Endodermal cell (in vitro differentiated cells): ENCODE data around the gene CHPF. TPM values are rescaled to one million over a fixed set of nuclear protein-coding genes. Genes with fewer than 3 reads are reported as not detected.
A peak's percentile ranks its signal among the peaks of the same experiment; 100 is the strongest.

Experiments
- DNase-seq: peaks from one replicate; pipeline ENCODE4 v3.0.0-alpha.2; 2017
- H3K27ac ChIP-seq: 2 replicates; pipeline ENCODE4 v1.5.1; 2013; ENCODE audit warnings: mild to moderate bottlenecking, low read depth, low read length, moderate library complexity
- H3K27me3 ChIP-seq: 2 replicates; pipeline ENCODE4 v1.6.1; 2013; ENCODE audit warnings: mild to moderate bottlenecking, low read length, moderate library complexity; ENCODE audit not compliant: insufficient read depth, control insufficient read depth, poor library complexity, severe bottlenecking
- H3K36me3 ChIP-seq: 2 replicates; pipeline ENCODE4 v1.7.0; 2013; ENCODE audit warnings: mild to moderate bottlenecking, low read length, moderate library complexity; ENCODE audit not compliant: control insufficient read depth, insufficient read depth
- H3K4me1 ChIP-seq: one replicate; pipeline ENCODE4 v1.7.0; 2013; ENCODE audit warnings: low read length; ENCODE audit not compliant: control insufficient read depth, insufficient read depth
- H3K4me3 ChIP-seq: 2 replicates; pipeline ENCODE4 v1.5.1; 2013; ENCODE audit warnings: mild to moderate bottlenecking, low read length, moderate library complexity
- H3K9ac ChIP-seq: 2 replicates; pipeline ENCODE4 v1.6.1; 2013; ENCODE audit warnings: mild to moderate bottlenecking, low read length, moderate library complexity; ENCODE audit not compliant: poor library complexity, severe bottlenecking; ENCODE audit errors: extremely low read depth
- H3K9me3 ChIP-seq: 2 replicates; pipeline ENCODE4 v1.6.1; 2013; ENCODE audit warnings: mild to moderate bottlenecking, low read length, moderate library complexity; ENCODE audit not compliant: control insufficient read depth
- H3K27ac Mint-ChIP-seq: 2 replicates; pipeline ENCODE4 v1.8.0; 2020; ENCODE audit warnings: mixed read lengths
- H3K27me3 Mint-ChIP-seq: 2 replicates; pipeline ENCODE4 v1.8.0; 2021; ENCODE audit warnings: mild to moderate bottlenecking, mixed read lengths; ENCODE audit not compliant: insufficient read depth
- H3K36me3 Mint-ChIP-seq: 2 replicates; pipeline ENCODE4 v1.8.0; 2020; ENCODE audit warnings: low read depth, mixed read lengths
- H3K4me1 Mint-ChIP-seq: 2 replicates; pipeline ENCODE4 v1.8.0; 2020; ENCODE audit warnings: mixed read lengths
- H3K4me3 Mint-ChIP-seq: 2 replicates; pipeline ENCODE4 v1.8.0; 2020; ENCODE audit warnings: mild to moderate bottlenecking, moderate library complexity, mixed read lengths
- H3K9me3 Mint-ChIP-seq: 2 replicates; pipeline ENCODE4 v1.8.0; 2020; ENCODE audit warnings: mild to moderate bottlenecking, mixed read lengths
- WGBS, 2 experiments: methylation state at CpG; one replicate each; pipeline versions ENCODE4 v1.1.5 to v1.1.7; 2013; ENCODE audit warnings: missing lambda C conversion rate in 2 of 2, mixed read lengths in 1 of 2; ENCODE audit not compliant: insufficient coverage in 1 of 2, insufficient read length in 1 of 2; 5-methylcytosine and 5-hydroxymethylcytosine counted together
- total RNA-seq, 2 donors: library from RNA; stranded (reverse); fragmentation: NEBNext Ultra II Directional in 1 of 2; extraction: Animal tissue kit (Norgen Biotek cat#: 25700) in 1 of 2; gene quantifications; 2 replicates in 1 of 2; 3 replicates in 1 of 2; pipeline ENCODE4 v1.2.1, GENCODE V29; 2021
- TF ChIP-seq, protein P1 (sequence below): fragments of 200-600 bp; sonication (generic); conservative IDR thresholded peaks from 2 replicates; pipeline ENCODE4 v1.5.0; 2021; ENCODE audit warnings: antibody characterized with exemption, mild to moderate bottlenecking

The CHPF gene
- total RNA-seq, 2 donors from 2014 or later = 51.2 to 54.0 TPM

DNA sequence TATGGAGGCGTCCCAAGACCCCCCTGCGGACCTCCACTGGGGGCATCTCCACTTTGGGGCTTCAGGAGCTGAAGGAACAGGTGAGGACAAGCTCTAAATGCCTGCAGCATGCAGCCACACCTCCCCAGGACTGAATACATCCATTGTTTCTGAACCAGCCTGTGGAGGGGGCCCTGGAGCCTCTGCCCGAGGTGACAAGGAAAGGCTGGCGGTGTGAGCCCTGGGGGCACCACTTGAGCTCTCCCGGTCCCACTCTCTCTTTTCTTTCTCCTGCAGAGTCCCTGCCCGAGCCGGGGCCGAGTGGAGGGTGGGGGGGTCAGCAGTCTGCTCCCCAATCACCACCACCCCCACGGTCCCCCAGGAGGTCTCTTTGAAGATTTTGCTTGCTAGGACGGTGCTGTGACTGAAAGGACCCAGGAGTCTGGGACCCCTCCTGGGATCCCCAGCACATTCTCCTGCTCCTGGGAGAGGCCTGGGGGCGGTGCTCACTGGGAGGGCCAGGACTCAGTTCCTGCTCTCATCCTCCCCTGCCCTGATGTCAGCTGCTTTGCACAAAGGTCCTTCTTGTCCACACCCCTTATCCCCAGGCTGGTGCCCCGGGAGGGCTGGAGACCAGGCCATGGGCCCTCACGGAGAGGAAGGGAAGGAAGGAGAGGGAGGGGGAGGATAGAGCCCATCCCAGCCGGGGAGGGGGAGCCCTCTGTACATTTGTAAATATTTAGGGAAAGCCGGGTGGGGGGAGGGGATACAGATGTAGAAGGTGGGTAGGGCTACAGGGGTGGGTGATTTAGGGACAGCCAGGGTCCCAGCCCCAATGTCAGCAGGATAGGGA is 5.7 kb downstream of the CHPF start:
- Histone ChIP-seq H3K27ac (no peak overlapping the region), H3K9me3 (no peaks in the 10 kb centered on the region), H3K4me1 (peaks cover 8% of the 10 kb centered on the region), H3K27me3 (no peaks in the 10 kb centered on the region), H3K9ac (no peak overlapping the region), H3K4me3 (no peak overlapping the region), H3K36me3 (peaks cover 19% of the 10 kb centered on the region)
- Mint-ChIP-seq H3K36me3 (peaks cover 20% of the 10 kb centered on the region), H3K4me3 (no peak overlapping the region), H3K4me1 (peaks cover 19% of the 10 kb centered on the region), H3K9me3 (no peaks in the 10 kb centered on the region), H3K27ac (no peak overlapping the region), H3K27me3 (peaks cover 8% of the 10 kb centered on the region)
- DNase-seq = peak; percentile 79
- WGBS, 2 experiments = 70 to 76% methylated on average over 6 to 14 of the region's 15 CpGs
- TF ChIP-seq, protein P1, sequence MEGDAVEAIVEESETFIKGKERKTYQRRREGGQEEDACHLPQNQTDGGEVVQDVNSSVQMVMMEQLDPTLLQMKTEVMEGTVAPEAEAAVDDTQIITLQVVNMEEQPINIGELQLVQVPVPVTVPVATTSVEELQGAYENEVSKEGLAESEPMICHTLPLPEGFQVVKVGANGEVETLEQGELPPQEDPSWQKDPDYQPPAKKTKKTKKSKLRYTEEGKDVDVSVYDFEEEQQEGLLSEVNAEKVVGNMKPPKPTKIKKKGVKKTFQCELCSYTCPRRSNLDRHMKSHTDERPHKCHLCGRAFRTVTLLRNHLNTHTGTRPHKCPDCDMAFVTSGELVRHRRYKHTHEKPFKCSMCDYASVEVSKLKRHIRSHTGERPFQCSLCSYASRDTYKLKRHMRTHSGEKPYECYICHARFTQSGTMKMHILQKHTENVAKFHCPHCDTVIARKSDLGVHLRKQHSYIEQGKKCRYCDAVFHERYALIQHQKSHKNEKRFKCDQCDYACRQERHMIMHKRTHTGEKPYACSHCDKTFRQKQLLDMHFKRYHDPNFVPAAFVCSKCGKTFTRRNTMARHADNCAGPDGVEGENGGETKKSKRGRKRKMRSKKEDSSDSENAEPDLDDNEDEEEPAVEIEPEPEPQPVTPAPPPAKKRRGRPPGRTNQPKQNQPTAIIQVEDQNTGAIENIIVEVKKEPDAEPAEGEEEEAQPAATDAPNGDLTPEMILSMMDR = peak; percentile 40

DNA sequence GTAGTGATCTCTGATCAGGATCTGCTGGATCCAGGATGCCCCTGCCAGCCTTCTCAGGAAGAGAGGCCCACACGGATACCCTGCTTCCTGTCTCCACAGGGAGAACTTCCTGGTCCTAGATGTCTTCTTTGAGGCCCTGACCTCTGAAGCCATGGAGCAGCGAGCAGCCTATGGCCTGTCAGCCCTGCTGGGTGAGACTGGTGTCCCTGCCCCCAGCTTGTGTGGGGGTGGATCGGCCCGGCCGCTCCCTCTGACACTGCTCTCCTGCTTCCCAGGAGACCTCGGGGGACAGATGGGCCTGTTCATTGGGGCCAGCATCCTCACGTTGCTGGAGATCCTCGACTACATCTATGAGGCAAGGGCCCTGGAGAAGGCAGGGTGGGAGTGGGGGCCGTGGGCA is 6.6 kb downstream of the CHPF start:
- H3K4me3 Mint-ChIP-seq = no peak overlapping the region
- peaks cover 20% of the 10 kb centered on the region for H3K36me3 Mint-ChIP-seq
- peaks cover 12% of the 10 kb centered on the region for H3K4me1 Mint-ChIP-seq

DNA sequence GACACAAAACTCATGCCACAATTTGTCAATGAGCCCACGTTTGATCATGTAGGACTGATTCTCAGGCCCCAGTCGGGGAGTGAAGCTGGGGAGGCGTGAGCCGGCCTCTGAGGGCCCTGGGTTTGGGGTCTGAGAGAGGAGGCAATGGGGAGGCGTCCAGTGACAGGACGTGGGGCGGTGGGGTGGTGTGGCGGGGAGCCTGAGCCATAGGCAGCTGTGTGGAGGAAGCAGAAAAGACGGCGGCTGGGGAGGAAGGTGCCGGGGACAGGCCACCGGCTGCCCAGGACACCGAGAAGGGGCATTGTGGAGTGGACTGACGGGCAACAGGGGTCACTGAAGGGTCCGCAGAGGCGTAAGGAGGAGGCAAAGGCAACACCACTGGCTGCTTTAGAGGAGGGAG is 7.2 kb downstream of the CHPF start:
- no peak overlapping the region for H3K27ac Mint-ChIP-seq
- H3K9ac ChIP-seq = no peak overlapping the region
- peaks cover 18% of the 10 kb centered on the region for H3K27me3 Mint-ChIP-seq

More for the DNA sequence above, 6.6 kb downstream of the CHPF start:
- Histone ChIP-seq H3K9me3 (no peaks in the 10 kb centered on the region), H3K4me3 (no peak overlapping the region), H3K36me3 (peaks cover 19% of the 10 kb centered on the region), H3K4me1 (peaks cover 8% of the 10 kb centered on the region), H3K9ac (no peak overlapping the region), H3K27ac (no peak overlapping the region), H3K27me3 (peaks cover 2% of the 10 kb centered on the region)
- DNase-seq = no peak
- WGBS, 2 experiments = 88 to 91% methylated on average over 6 to 9 of the region's 9 CpGs
- Mint-ChIP-seq H3K27me3 (peaks cover 15% of the 10 kb centered on the region), H3K9me3 (no peaks in the 10 kb centered on the region), H3K27ac (peak overlapping the region; percentile 48)
- TF ChIP-seq, protein P1 = no peak

More for the DNA sequence above, 7.2 kb downstream of the CHPF start:
- Histone ChIP-seq H3K4me1 (peaks cover 8% of the 10 kb centered on the region), H3K4me3 (no peak overlapping the region), H3K27ac (no peak overlapping the region), H3K9me3 (no peaks in the 10 kb centered on the region), H3K36me3 (peaks cover 18% of the 10 kb centered on the region), H3K27me3 (peaks cover 7% of the 10 kb centered on the region)
- H3K4me1 Mint-ChIP-seq = peaks cover 12% of the 10 kb centered on the region
- TF ChIP-seq, protein P1 = no peak
- WGBS, 2 experiments = 92 to 95% methylated on average over 6 to 16 of the region's 16 CpGs
- H3K36me3 Mint-ChIP-seq = peaks cover 20% of the 10 kb centered on the region
- H3K4me3 Mint-ChIP-seq = no peak overlapping the region
- H3K9me3 Mint-ChIP-seq = no peaks in the 10 kb centered on the region
- no peak for DNase-seq
